ENCODE data around the gene MUC2. TPM values are rescaled to one million over a fixed set of nuclear protein-coding genes. Genes with fewer than 3 reads are reported as not detected.

MUC2 gene
- total and polyA plus RNA-seq, 2 donors (not counting 1 experiment from before 2014, with no cell fraction given) = not detected

- no peaks in the 10 kb centered on the region for H4K20me1 ChIP-seq (ENCODE audit: control insufficient read depth, insufficient read depth, low read length, poor library complexity, severe bottlenecking)
- ChIA-PET CTCF (no interaction called here), POLR2A (no interaction called here)
- H3K36me3 ChIP-seq (replicated peaks in 1 of 2; ENCODE audit: control extremely low read depth in 1 of 2, control insufficient read depth in 1 of 2, extremely low read depth in 1 of 2, insufficient read depth in 2 of 2, low read length in 1 of 2) = no peaks in the 10 kb centered on the region
- no peak overlapping the region for H3K27ac Mint-ChIP-seq
- no peak overlapping the region for H3K27ac ChIP-seq (ENCODE audit: low read length in 2 of 2)
- H3K79me2 ChIP-seq (ENCODE audit: control insufficient read depth, insufficient read depth, low read length) = no peaks in the 10 kb centered on the region
- no peaks in the 10 kb centered on the region for H3K4me1 ChIP-seq (ENCODE audit: control insufficient read depth in 2 of 2, insufficient read depth in 2 of 2, low read length in 2 of 2)
- DNase-seq (no peak), ATAC-seq (ENCODE audit: low read depth) (no peak)
- H3K9me3 Mint-ChIP-seq (ENCODE audit: insufficient read depth) = no peaks in the 10 kb centered on the region
- H3K4me3 Mint-ChIP-seq = no peak overlapping the region
- no peak overlapping the region for H3K4me2 ChIP-seq (replicated peaks; ENCODE audit: low read depth, low read length, poor library complexity, severe bottlenecking)
- no peak overlapping the region for H2AFZ ChIP-seq (ENCODE audit: insufficient read depth, low read depth, low read length, poor library complexity, severe bottlenecking)
- H3K9me3 ChIP-seq (ENCODE audit: control extremely low read depth in 1 of 3, control insufficient read depth in 2 of 3, insufficient read depth in 1 of 3, low read length in 2 of 3) = no peaks in the 10 kb centered on the region
- peaks cover 0 to 2% (median under 1%) of the 10 kb centered on the region in 4 experiments for H3K27me3 ChIP-seq (replicated peaks in 1 of 4; ENCODE audit: control extremely low read depth in 1 of 4, control insufficient read depth in 3 of 4, insufficient read depth in 4 of 4, low read length in 3 of 4)
- WGBS (ENCODE audit: insufficient coverage) = 80% methylated on average over 9 of the region's 9 CpGs
- intact Hi-C loops (cut with micrococcal nuclease) = no loop called here
- H3K9ac ChIP-seq (ENCODE audit: low read length) = no peak overlapping the region
- no peaks in the 10 kb centered on the region for H3K4me1 Mint-ChIP-seq
- peaks cover 14% of the 10 kb centered on the region for H3K27me3 Mint-ChIP-seq
- TF ChIP-seq EZH2 (IDR thresholded peaks at IDR 0.05; ENCODE audit: borderline replicate concordance, insufficient read depth, low read depth, low read length, poor library complexity, severe bottlenecking) = no peak
- TF ChIP-seq, protein P1, sequence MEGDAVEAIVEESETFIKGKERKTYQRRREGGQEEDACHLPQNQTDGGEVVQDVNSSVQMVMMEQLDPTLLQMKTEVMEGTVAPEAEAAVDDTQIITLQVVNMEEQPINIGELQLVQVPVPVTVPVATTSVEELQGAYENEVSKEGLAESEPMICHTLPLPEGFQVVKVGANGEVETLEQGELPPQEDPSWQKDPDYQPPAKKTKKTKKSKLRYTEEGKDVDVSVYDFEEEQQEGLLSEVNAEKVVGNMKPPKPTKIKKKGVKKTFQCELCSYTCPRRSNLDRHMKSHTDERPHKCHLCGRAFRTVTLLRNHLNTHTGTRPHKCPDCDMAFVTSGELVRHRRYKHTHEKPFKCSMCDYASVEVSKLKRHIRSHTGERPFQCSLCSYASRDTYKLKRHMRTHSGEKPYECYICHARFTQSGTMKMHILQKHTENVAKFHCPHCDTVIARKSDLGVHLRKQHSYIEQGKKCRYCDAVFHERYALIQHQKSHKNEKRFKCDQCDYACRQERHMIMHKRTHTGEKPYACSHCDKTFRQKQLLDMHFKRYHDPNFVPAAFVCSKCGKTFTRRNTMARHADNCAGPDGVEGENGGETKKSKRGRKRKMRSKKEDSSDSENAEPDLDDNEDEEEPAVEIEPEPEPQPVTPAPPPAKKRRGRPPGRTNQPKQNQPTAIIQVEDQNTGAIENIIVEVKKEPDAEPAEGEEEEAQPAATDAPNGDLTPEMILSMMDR (IDR thresholded peaks at IDR 0.05) = no peak
- no peak overlapping the region for H3K4me3 ChIP-seq (ENCODE audit: control extremely low read depth in 1 of 5, extremely low read depth in 1 of 5, insufficient read depth in 1 of 5, low read depth in 2 of 5, low read length in 4 of 5)
Observed at GRCh38 chr11:1070594-1071462, 3.8 kb upstream of the MUC2 start.

- Histone ChIP-seq H3K36me3 (replicated peaks in 1 of 2; ENCODE audit: control extremely low read depth in 1 of 2, control insufficient read depth in 1 of 2, extremely low read depth in 1 of 2, insufficient read depth in 2 of 2, low read length in 1 of 2) (no peaks in the 10 kb centered on the region), H3K4me2 (replicated peaks; ENCODE audit: low read depth, low read length, poor library complexity, severe bottlenecking) (no peak overlapping the region), H3K9ac (ENCODE audit: low read length) (no peak overlapping the region), H2AFZ (ENCODE audit: insufficient read depth, low read depth, low read length, poor library complexity, severe bottlenecking) (no peak overlapping the region), H3K4me1 (ENCODE audit: control insufficient read depth in 2 of 2, insufficient read depth in 2 of 2, low read length in 2 of 2) (no peaks in the 10 kb centered on the region), H3K27ac (ENCODE audit: low read length in 2 of 2) (no peak overlapping the region), H4K20me1 (ENCODE audit: control insufficient read depth, insufficient read depth, low read length, poor library complexity, severe bottlenecking) (no peaks in the 10 kb centered on the region), H3K79me2 (ENCODE audit: control insufficient read depth, insufficient read depth, low read length) (no peaks in the 10 kb centered on the region), H3K9me3 (ENCODE audit: control extremely low read depth in 1 of 3, control insufficient read depth in 2 of 3, insufficient read depth in 1 of 3, low read length in 2 of 3) (no peaks in the 10 kb centered on the region), H3K27me3 (replicated peaks in 1 of 4; ENCODE audit: control extremely low read depth in 1 of 4, control insufficient read depth in 3 of 4, insufficient read depth in 4 of 4, low read length in 3 of 4) (peaks cover 0 to 2% (median under 1%) of the 10 kb centered on the region in 4 experiments), H3K4me3 (ENCODE audit: control extremely low read depth in 1 of 5, extremely low read depth in 1 of 5, insufficient read depth in 1 of 5, low read depth in 2 of 5, low read length in 4 of 5) (no peak overlapping the region)
- intact Hi-C loops (cut with micrococcal nuclease) = no loop called here
- ChIA-PET POLR2A (no interaction called here), CTCF (no interaction called here)
- no peaks in the 10 kb centered on the region for H3K4me1 Mint-ChIP-seq
- H3K27ac Mint-ChIP-seq = no peak overlapping the region
- WGBS (ENCODE audit: insufficient coverage) = 90% methylated on average over 21 of the region's 21 CpGs
- DNase-seq (no peak), ATAC-seq (ENCODE audit: low read depth) (no peak)
- H3K27me3 Mint-ChIP-seq = peaks cover 10% of the 10 kb centered on the region
- H3K4me3 Mint-ChIP-seq = no peak overlapping the region
- TF ChIP-seq, protein P1 (IDR thresholded peaks at IDR 0.05) = no peak
- TF ChIP-seq EZH2 (IDR thresholded peaks at IDR 0.05; ENCODE audit: borderline replicate concordance, insufficient read depth, low read depth, low read length, poor library complexity, severe bottlenecking) = no peak
- H3K9me3 Mint-ChIP-seq (ENCODE audit: insufficient read depth) = no peaks in the 10 kb centered on the region
Observed at GRCh38 chr11:1071571-1072115, 3.0 kb upstream of the MUC2 start.
